ENCODE results near the gene TBC1D14.

Gene TBC1D14

DNA sequence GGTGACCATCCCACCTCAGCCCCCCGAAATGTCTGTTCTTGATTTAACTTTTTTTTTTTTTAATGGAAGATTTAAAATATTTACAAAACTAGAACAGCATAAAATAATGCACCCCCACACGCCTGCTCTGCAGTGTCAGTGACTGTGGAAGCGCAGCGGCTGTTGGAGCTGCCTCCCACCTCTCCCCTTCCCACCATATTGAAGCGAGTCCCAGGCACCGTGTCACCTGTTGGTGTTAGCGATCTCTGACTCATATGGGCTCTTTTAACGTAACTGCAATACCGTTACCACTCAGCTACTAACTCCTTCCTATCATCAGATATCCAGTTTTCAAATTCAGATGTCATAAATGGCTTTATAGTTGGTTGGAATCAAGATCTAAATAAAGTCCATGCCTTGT lies 116.5 kb downstream of the TBC1D14 start:
- DNase-seq = no peak

DNA sequence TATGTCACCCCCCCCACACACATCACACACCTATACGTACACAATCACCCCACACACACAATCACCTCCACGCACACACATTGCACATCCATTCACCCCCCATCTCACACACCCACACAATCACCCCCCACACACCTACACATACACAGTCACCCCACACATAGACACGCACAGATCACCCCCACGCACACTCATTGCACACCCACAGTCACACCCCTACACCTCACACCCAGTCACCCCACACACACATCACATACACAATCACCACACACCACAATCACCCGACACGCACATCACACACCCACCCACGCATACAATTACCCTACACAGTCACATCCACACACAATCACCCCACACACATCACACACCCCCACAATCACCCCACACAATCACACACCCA lies 117.7 kb downstream of the TBC1D14 start:
- no peak for DNase-seq

DNA sequence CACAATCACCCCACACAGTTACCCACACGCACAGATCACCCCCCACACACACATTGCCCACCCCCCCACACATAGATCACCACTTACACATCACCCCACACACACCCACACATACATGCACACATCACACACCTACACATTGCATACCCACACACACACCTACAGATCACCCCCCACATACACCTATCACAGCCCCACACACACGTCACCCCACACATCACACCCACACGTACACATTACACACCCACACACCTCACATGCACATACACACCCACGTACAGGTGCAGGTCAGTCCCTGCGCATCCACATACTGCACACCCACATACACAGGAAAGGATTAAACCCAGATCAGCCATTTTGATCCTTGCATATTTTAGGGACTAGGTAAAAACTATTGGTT lies 118.3 kb downstream of the TBC1D14 start:
- DNase-seq = no peak

GRCh38 chr4:7029212-7029611 lies 119.6 kb downstream of the TBC1D14 start:
- DNase-seq = no peak

DNA sequence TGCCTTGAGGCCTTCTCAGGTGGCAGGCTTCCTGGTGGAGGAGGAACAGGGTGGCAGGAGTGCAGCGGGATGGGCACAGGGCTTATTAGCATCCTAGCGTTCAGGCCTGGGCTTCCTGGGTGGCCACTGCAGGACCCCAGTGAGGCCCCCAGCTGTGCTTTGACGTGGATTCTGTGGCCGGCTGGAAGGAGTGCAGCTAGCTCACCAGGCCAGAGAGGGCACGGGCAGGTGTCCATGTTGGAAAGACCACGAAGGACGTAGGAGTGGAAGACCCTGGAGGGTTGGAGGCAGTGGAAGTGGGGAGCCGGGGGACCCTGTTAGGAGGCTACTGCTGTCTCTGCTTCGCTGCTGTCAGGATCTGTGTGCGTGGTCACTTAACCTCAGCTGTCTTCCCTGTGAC lies 120.3 kb downstream of the TBC1D14 start:
- DNase-seq = no peak

- no peak for DNase-seq
Observed at GRCh38 chr4:7030856-7031255, 121.2 kb downstream of the TBC1D14 start.

DNA sequence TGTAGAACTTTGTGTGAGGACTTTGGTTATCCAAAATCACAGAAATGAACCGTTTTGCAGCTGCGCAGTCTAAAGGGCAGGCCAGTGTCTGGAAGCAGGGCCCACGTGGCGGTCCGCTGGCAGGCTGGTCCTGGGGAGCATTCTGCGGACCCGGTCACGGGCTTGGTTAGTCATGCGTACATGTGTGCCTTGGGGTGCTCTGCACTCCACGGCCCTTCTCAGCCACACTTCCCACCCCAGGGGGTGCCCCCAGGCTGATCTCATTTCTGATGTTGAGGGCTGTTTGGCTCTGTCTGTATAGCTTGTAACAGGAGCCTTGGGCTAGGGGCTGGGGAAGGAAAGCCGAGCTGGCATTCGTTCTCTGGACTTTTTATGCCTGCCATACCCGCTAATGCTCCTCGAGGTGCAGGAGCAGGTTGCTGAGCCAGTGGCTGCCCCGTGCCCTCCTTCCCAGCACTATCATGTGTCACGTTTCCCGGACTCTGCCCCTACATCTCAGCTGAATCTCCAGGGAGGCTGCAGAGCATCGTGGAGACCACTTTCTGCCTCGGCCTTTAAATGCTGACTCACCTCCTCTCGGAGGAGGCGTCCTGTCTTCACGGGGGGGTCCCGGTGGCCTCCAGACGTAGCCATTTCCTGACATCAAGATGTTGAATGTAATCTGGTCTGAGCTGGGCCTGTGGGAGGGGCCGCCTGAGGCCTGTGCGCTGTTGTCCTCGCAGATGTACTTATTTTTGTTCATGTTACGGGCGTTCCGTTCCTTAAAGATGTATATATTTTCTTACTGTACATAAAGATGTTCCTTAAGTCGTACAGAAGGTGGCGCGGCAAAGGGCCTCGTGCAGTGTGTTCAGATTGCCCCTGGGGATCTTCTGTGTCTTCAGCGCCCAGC lies 122.2 kb downstream of the TBC1D14 start:
- DNase-seq = no peak

GRCh38 chr4:7032596-7032995 lies 123.0 kb downstream of the TBC1D14 start:
- no peak for DNase-seq

DNA sequence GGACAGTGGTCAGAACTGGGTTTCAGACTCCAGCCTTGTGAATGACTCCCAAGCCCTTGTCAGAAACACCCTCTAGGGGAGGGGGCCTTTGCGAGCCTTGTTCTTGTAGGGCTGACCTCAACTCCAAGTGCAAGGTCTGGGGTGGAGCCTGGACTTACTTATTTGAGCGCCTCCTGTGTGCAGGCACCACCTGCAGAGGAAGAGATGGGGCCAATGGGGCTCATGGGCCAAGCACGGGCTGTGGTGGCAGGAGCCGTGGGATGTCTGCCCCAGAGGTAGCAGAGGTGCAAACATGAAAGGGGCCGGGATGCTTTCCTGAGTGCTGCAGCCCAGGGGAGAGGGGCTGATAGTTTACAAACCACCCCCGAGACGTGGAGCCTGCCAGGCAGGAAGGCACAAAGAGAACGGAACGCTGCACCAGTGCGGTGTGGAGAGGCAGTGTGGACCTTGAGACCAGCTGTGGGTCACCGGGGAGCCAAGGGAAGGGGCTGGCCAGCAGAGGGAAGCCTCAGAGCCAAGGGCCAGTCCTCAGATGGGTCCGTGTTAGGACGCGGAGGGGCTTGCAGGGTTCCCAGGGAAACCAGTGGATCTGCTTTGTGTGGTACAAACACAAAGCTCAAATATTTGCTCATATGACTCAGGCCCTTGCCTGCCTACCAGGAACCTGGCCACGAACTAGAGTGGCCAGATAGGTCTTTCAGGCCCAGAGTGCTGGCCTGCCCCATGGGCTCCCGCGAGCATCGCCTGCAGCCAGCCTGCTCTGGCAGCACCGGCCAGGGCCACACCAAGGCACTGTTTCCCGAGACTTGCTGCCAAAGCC lies 124.8 kb downstream of the TBC1D14 start:
- no peak for DNase-seq

- no peak for DNase-seq
Observed at GRCh38 chr4:7037425-7037824, 127.8 kb downstream of the TBC1D14 start.

DNA sequence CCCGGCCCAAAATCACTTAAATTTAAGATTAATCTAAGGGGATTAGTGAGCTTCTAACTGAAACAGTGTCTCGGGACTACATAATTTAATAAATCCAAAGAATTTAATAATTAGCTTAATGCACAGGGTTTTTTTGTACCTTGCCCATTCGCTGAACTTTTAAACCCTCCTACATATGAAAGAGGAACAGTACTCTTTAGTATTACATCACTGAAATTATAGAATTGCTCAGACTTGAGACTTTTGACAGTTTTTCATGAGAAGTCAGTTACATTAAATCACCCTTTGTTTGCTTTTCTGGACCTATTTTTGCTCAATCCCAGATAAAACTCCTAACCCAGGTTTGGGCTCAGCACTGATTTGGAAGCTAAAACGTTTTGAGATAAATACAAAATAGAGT lies 131.1 kb downstream of the TBC1D14 start:
- no peak for DNase-seq

DNA sequence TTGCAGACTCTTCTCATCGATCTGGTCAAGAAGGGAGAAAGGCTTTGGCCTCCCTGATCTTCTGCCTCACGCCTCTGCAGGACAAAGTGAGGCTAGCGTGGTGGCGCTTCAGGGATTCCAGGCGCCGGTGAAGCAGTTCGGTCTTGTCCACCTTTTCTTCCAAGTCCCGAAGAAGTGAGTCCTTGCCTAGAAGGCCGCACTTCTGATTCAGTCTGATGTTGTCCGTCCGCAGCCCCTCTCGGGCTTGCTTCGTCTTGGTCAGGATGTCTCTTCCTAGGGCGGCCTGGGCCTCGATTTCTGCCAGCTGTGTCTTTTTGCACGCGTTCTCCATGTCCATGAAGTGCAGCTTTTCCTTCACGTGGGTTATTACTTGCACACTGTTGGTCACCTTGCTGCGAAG lies 131.6 kb downstream of the TBC1D14 start:
- no peak for DNase-seq

GRCh38 chr4:7041801-7042502 lies 132.3 kb downstream of the TBC1D14 start:
- DNase-seq = peak; percentile 23 to 51

DNA sequence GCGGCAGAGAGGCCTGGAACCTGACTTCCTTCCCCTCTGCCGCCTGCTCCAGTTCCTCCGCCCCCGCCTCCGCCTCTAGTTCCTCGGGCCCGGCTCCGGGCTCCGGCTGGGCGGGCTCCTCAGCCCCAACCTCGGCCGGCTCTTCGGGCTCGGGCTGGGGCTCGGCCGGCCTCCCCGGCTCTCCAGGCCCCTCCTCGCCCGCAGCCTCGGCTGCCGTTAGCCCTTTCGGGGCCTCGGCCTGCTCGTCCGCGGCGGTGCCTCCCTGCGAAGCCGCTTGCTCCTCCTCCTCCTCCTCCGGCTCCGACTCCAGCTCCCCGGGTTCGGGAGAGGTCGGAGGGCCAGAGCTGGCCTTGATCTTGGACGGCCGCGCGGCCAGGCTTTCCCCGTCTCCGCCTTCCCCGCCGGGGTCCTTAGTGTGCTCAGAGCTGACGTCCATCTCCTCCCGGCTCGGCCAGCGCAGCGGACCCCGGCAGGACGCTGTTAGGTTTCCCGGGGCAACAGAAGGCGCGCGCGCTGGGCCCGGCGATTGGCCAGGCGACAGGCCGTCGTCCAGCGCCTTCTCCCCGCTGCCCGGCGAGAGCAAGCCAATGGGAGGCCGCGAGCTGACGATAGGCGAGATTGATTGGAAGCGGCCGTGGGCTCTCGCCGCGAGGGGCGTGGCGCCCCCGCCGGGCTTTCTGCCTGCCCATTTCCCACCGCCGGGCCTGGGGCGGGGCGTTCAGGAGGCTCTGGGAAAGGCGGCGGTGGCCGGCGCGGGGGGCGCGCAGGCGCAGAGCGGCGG lies 133.1 kb downstream of the TBC1D14 start:
- DNase-seq = peak; percentile 95 to 97

DNA sequence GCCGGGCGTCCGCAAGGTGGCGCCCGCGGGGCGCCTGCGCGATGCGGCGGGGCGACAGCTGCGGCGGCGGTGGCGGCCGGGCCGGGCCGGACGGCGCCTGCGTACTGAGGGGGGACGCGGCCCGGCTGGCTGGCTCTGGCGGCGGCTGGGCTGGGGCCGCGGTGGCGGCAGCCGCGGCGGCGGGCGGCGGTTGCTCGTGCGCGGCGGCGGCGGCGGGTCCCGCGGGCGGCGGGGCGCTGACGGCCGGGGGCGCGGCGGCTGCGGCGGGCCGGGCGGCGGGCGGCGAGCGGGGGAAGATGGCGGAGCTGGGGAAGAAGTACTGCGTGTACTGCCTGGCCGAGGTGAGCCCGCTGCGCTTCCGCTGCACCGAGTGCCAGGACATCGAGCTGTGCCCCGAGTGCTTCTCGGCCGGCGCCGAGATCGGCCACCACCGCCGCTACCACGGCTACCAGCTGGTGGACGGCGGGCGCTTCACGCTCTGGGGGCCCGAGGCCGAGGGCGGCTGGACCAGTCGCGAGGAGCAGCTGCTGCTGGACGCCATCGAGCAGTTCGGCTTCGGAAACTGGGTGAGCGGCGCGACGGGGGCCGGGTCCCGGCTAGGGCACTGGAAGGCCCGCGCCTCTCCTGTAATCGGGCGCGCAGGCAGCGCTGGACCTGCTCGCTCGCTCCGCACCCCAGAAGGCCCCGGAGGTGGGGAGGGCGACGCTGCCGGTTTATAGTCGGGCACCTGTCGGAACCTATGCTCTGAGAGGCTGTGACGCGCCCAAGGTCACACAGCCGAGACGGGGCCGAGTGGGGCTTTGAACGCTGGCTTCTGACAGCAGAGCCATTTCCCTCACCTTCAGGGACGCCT lies 133.9 kb downstream of the TBC1D14 start, which contains the start of gene TADA2B:
Gene TADA2B, plus strand, starts transcription at position 89 of the 853 bp plus-strand sequence. Its CDS starts 208 bp downstream, at position 297.
- DNase-seq = peak in 1 of 2 experiments; percentile 50

- no peak for DNase-seq
Observed at GRCh38 chr4:7044137-7044930, 134.7 kb downstream of the TBC1D14 start.

- DNase-seq = no peak
Observed at GRCh38 chr4:7045553-7045952, 135.9 kb downstream of the TBC1D14 start.

DNA sequence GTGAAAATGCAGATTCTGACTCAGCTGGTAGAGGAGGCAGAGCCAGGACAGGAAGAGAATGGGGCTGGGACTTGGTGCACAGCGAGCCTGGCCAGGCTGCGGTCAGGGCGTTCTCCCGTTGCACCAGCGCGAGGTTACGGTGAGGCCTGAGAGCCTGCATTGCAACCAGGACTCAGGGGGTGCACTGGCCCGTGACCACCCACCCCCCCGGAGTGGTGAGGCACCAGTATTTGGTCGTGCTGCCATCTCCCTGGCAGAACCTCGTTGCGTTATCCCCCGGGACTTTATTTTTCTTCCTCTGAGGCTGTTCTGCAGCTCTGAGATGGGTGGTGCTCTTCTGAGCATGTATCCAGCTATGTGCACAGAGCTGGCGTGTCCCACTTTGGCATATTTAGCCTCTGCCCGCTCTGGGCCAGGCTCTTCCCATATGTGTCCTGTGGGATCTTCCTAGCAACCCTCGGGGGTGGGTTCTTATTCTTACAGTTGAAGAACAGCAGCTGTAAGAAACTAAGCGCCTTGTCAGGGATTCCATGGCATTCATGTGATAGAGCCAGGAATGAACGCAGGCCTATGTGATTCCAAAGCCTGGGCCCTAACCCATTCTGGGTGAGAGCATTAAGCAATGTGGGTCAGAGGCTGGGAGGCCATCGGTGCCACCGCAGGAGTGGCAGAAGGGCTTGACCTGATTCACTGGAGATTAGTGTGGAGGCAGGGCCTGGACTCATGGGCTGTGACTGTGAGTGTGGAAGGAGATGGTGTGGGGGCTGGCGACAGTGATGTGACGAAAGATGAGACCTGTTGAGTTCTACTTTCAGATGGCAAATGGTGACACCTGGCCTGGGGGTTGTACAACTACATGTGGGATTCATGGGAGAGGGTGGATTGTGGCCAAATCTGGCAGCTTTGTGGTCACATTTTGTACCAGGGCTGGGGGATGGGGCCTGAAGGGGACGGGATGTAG lies 136.6 kb downstream of the TBC1D14 start:
- DNase-seq = no peak

- no peak for DNase-seq
Observed at GRCh38 chr4:7046971-7047370, 137.3 kb downstream of the TBC1D14 start.

All from NCI-H187 (cell line).